GM23338 (cell line): ENCODE data around the gene SUB1. TPM values are rescaled to one million over a fixed set of nuclear protein-coding genes. Genes with fewer than 3 reads are reported as not detected.

Experiments
- ATAC-seq: fragments of 200-7000 bp; cut with Tn5 transposase; 3 replicates; pipeline ENCODE4 v1.9.1; 2020
- DNase-seq: peaks from one replicate; pipeline ENCODE4 v3.0.0-alpha.2; 2015; ENCODE audit warnings: low spot score
- H2AFZ ChIP-seq: fragments of 200-600 bp; sonication (generic); 2 replicates; pipeline ENCODE4 v1.8.0; 2016; ENCODE audit warnings: antibody characterized with exemption, mild to moderate bottlenecking, moderate library complexity
- H3F3A ChIP-seq: fragments of 200-600 bp; sonication (generic); replicated peaks from 2 replicates; pipeline ENCODE4 v1.8.0; 2017; ENCODE audit warnings: antibody characterized with exemption, mixed run types, low read depth
- H3K27ac ChIP-seq: fragments of 200-600 bp; sonication (generic); 2 replicates; pipeline ENCODE4 v1.6.1; 2016; ENCODE audit warnings: low read depth
- H3K27me3 ChIP-seq: fragments of 200-600 bp; sonication (generic); 2 replicates; pipeline ENCODE4 v1.8.0; 2016; ENCODE audit warnings: mild to moderate bottlenecking, mixed run types, moderate library complexity; ENCODE audit not compliant: insufficient read depth
- H3K36me3 ChIP-seq: fragments of 200-600 bp; sonication (generic); 2 replicates; pipeline ENCODE4 v1.8.0; 2016; ENCODE audit warnings: mild to moderate bottlenecking; ENCODE audit not compliant: insufficient read depth
- H3K4me1 ChIP-seq: fragments of 200-600 bp; sonication (generic); 2 replicates; pipeline ENCODE4 v1.8.0; 2016; ENCODE audit warnings: mild to moderate bottlenecking, moderate library complexity; ENCODE audit not compliant: insufficient read depth
- H3K4me2 ChIP-seq: fragments of 200-600 bp; sonication (generic); 2 replicates; pipeline ENCODE4 v1.7.1; 2017; ENCODE audit warnings: mixed run types
- H3K4me3 ChIP-seq: fragments of 200-600 bp; sonication (generic); 2 replicates; pipeline ENCODE4 v1.6.1; 2016; ENCODE audit warnings: mixed run types
- H3K79me2 ChIP-seq: fragments of 200-600 bp; sonication (generic); replicated peaks from 2 replicates; pipeline ENCODE4 v1.8.0; 2017; ENCODE audit warnings: mild to moderate bottlenecking; ENCODE audit not compliant: insufficient read depth
- H3K9me2 ChIP-seq: fragments of 200-600 bp; sonication (generic); 2 replicates; pipeline ENCODE4 v1.8.0; 2017; ENCODE audit not compliant: insufficient read depth
- H4K20me1 ChIP-seq: fragments of 200-600 bp; sonication (generic); replicated peaks from 2 replicates; pipeline ENCODE4 v1.8.0; 2017; ENCODE audit warnings: mild to moderate bottlenecking; ENCODE audit not compliant: insufficient read depth
- H3K27ac Mint-ChIP-seq: 2 replicates; pipeline ENCODE4 v1.8.0; 2020; ENCODE audit warnings: inconsistent platforms, mild to moderate bottlenecking, moderate library complexity, mixed read lengths
- H3K27me3 Mint-ChIP-seq: 3 replicates; pipeline ENCODE4 v1.8.0; 2022; ENCODE audit warnings: low read depth, mild to moderate bottlenecking, moderate library complexity, mixed read lengths, inconsistent platforms; ENCODE audit not compliant: insufficient read depth, poor library complexity
- H3K36me3 Mint-ChIP-seq: 3 replicates; pipeline ENCODE4 v1.8.0; 2021; ENCODE audit warnings: low read depth, mild to moderate bottlenecking, inconsistent platforms, moderate library complexity, mixed read lengths
- H3K4me1 Mint-ChIP-seq: 3 replicates; pipeline ENCODE4 v1.8.0; 2020; ENCODE audit warnings: mild to moderate bottlenecking, inconsistent platforms, mixed read lengths
- H3K4me3 Mint-ChIP-seq: 3 replicates; pipeline ENCODE4 v1.8.0; 2021; ENCODE audit warnings: moderate library complexity, mild to moderate bottlenecking, inconsistent platforms, mixed read lengths
- H3K9me3 Mint-ChIP-seq: 3 replicates; pipeline ENCODE4 v1.8.0; 2020; ENCODE audit warnings: moderate library complexity, mild to moderate bottlenecking, inconsistent platforms, mixed read lengths
- CREB1 ChIP-seq: fragments of 250-450 bp; sonication (Bioruptor Pico); IDR thresholded peaks from 2 replicates; pipeline ENCODE4 v1.5.0; 2020; ENCODE audit warnings: low read depth, mild to moderate bottlenecking, moderate library complexity
- EZH2 ChIP-seq: fragments of 200-600 bp; sonication (generic); IDR thresholded peaks from one replicate; pipeline ENCODE4 v1.8.0; 2017; ENCODE audit warnings: antibody characterized with exemption, mild to moderate bottlenecking, low read depth; ENCODE audit not compliant: unreplicated experiment
- EZH2phosphoT487 ChIP-seq: fragments of 200-600 bp; sonication (generic); IDR thresholded peaks from one replicate; pipeline ENCODE4 v1.8.1; 2018; ENCODE audit warnings: antibody characterized with exemption; ENCODE audit not compliant: unreplicated experiment
- NANOG ChIP-seq: IDR thresholded peaks from 2 replicates; pipeline ENCODE4 v1.6.1; 2016; ENCODE audit warnings: antibody characterized with exemption, borderline replicate concordance
- POLR2AphosphoS5 ChIP-seq: IDR thresholded peaks from 2 replicates; pipeline ENCODE4 v1.6.1; 2016; ENCODE audit warnings: antibody characterized with exemption, low read depth
- STAT1 ChIP-seq: IDR thresholded peaks from one replicate; pipeline ENCODE4 v1.6.1; 2016; ENCODE audit warnings: antibody characterized with exemption; ENCODE audit not compliant: unreplicated experiment
- ZNF114 ChIP-seq: fragments of 250-450 bp; sonication (Bioruptor Pico); IDR thresholded peaks from 2 replicates; pipeline ENCODE4 v1.5.0; 2020; ENCODE audit warnings: mild to moderate bottlenecking, moderate library complexity
- ZNF331 ChIP-seq: fragments of 250-450 bp; sonication (Bioruptor Pico); IDR thresholded peaks from 2 replicates; pipeline ENCODE4 v1.5.0; 2020; ENCODE audit warnings: low read depth, mild to moderate bottlenecking, moderate library complexity
- polyA plus RNA-seq: library from polyadenylated mRNA; unstranded; fragments of >200 nt; fragmentation: Nextera tagmentation; extraction: Ambion mirVana; gene quantifications from 2 replicates; pipeline ENCODE4 v1.2.1, GENCODE V29; 2016
- total RNA-seq: library from RNA; depleted of rRNA; stranded (reverse); fragments of >200 nt; shearing (Covaris generic); gene quantifications from 2 replicates; pipeline ENCODE4 v1.2.3, GENCODE V29; 2014
- TF ChIP-seq, protein P1 (sequence below), 2 experiments: fragments of 200-600 bp in 1 of 2; sonication (generic) in 1 of 2; conservative IDR thresholded peaks; 2 replicates each; pipeline versions ENCODE4 v1.5.1 to v1.6.1; 2016 to 2017; ENCODE audit warnings: antibody characterized with exemption in 2 of 2, low read depth in 2 of 2, mild to moderate bottlenecking in 2 of 2, moderate library complexity in 1 of 2
- TF ChIP-seq, protein P2 (sequence below): IDR thresholded peaks from one replicate; pipeline ENCODE4 v1.6.1; 2018; ENCODE audit warnings: antibody characterized with exemption; ENCODE audit not compliant: unreplicated experiment
- TF ChIP-seq, protein P3 (sequence below): IDR thresholded peaks from 2 replicates; pipeline ENCODE4 v1.6.1; 2016; ENCODE audit warnings: antibody characterized with exemption

The SUB1 gene
- total and polyA plus RNA-seq, 2 experiments from 2014 or later: 365 to 1,041 TPM

DNA sequence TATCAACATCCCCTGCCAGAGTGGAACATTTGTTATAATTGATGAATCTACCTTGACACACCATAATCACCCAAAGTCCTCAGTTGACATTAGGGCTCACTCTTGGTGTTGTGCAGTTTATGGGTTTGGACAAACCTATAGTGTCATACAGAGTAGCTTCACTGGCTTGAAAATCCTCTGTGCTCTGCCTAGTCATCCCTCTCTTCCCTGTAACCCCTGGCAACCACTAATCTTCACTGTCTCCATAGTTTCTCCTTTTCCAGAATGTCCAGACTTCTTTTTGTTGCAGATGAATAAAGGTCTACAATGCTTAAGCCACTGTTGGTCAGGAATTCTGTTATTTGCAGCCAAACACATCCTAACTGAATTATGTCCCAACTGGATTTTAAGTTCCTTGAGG, 22.5 kb upstream of the SUB1 start (continued):
- TF ChIP-seq STAT1 (no peak), POLR2AphosphoS5 (no peak), EZH2 (no peak), NANOG (no peak), ZNF331 (CRISPR knock-in tag) (no peak), CREB1 (CRISPR knock-in tag) (no peak), EZH2phosphoT487 (no peak), ZNF114 (no peak)
- TF ChIP-seq, protein P1, sequence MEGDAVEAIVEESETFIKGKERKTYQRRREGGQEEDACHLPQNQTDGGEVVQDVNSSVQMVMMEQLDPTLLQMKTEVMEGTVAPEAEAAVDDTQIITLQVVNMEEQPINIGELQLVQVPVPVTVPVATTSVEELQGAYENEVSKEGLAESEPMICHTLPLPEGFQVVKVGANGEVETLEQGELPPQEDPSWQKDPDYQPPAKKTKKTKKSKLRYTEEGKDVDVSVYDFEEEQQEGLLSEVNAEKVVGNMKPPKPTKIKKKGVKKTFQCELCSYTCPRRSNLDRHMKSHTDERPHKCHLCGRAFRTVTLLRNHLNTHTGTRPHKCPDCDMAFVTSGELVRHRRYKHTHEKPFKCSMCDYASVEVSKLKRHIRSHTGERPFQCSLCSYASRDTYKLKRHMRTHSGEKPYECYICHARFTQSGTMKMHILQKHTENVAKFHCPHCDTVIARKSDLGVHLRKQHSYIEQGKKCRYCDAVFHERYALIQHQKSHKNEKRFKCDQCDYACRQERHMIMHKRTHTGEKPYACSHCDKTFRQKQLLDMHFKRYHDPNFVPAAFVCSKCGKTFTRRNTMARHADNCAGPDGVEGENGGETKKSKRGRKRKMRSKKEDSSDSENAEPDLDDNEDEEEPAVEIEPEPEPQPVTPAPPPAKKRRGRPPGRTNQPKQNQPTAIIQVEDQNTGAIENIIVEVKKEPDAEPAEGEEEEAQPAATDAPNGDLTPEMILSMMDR (conservative IDR thresholded peaks at IDR 0.05; ENCODE audit: low read depth in 2 of 2): no peak

DNA sequence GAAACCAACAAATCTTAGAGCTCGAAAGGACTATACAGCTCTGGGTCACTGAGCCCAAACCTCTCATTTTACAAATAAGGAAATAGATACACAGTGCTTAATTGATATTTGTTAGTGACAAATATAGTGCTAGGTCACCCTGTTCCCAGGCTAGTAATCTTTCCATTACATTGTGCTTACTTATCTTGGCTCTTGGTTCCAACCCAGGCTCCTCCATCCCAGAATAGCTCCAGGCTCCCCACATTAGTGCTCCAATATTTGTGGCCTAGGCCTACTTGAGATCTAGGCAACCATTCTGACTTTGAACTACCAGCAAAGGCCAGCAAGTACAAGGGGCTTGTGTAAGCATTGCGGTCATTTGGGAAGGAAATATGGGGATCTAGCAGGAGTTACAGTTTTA, 21.7 kb upstream of the SUB1 start:
- Histone ChIP-seq H4K20me1 (no peaks in the 10 kb centered on the region), H3K4me3 (no peak overlapping the region), H3K9me2 (no peaks in the 10 kb centered on the region), H3K79me2 (no peaks in the 10 kb centered on the region), H2AFZ (no peak overlapping the region), H3K4me2 (no peak overlapping the region), H3K27me3 (no peaks in the 10 kb centered on the region), H3K4me1 (no peaks in the 10 kb centered on the region), H3F3A (no peaks in the 10 kb centered on the region), H3K36me3 (no peaks in the 10 kb centered on the region), H3K27ac (no peak overlapping the region)
- no peaks in the 10 kb centered on the region for H3K9me3 Mint-ChIP-seq
- no peaks in the 10 kb centered on the region for H3K36me3 Mint-ChIP-seq
- no peak overlapping the region for H3K27ac Mint-ChIP-seq
- H3K4me1 Mint-ChIP-seq: no peaks in the 10 kb centered on the region
- DNase-seq (no peak), ATAC-seq (no peak)
- H3K4me3 Mint-ChIP-seq: no peak overlapping the region
- peaks cover 2% of the 10 kb centered on the region for H3K27me3 Mint-ChIP-seq
- TF ChIP-seq NANOG (no peak), ZNF331 (CRISPR knock-in tag) (no peak), CREB1 (CRISPR knock-in tag) (no peak), EZH2phosphoT487 (no peak), STAT1 (no peak)
- TF ChIP-seq, protein P2, sequence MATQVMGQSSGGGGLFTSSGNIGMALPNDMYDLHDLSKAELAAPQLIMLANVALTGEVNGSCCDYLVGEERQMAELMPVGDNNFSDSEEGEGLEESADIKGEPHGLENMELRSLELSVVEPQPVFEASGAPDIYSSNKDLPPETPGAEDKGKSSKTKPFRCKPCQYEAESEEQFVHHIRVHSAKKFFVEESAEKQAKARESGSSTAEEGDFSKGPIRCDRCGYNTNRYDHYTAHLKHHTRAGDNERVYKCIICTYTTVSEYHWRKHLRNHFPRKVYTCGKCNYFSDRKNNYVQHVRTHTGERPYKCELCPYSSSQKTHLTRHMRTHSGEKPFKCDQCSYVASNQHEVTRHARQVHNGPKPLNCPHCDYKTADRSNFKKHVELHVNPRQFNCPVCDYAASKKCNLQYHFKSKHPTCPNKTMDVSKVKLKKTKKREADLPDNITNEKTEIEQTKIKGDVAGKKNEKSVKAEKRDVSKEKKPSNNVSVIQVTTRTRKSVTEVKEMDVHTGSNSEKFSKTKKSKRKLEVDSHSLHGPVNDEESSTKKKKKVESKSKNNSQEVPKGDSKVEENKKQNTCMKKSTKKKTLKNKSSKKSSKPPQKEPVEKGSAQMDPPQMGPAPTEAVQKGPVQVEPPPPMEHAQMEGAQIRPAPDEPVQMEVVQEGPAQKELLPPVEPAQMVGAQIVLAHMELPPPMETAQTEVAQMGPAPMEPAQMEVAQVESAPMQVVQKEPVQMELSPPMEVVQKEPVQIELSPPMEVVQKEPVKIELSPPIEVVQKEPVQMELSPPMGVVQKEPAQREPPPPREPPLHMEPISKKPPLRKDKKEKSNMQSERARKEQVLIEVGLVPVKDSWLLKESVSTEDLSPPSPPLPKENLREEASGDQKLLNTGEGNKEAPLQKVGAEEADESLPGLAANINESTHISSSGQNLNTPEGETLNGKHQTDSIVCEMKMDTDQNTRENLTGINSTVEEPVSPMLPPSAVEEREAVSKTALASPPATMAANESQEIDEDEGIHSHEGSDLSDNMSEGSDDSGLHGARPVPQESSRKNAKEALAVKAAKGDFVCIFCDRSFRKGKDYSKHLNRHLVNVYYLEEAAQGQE: no peak
- TF ChIP-seq, protein P1 (conservative IDR thresholded peaks at IDR 0.05; ENCODE audit: low read depth in 2 of 2): no peak
- TF ChIP-seq, protein P3, sequence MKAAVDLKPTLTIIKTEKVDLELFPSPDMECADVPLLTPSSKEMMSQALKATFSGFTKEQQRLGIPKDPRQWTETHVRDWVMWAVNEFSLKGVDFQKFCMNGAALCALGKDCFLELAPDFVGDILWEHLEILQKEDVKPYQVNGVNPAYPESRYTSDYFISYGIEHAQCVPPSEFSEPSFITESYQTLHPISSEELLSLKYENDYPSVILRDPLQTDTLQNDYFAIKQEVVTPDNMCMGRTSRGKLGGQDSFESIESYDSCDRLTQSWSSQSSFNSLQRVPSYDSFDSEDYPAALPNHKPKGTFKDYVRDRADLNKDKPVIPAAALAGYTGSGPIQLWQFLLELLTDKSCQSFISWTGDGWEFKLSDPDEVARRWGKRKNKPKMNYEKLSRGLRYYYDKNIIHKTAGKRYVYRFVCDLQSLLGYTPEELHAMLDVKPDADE: no peak
